Right cardiac atrium (tissue), 5 donors: ENCODE measurements around the gene DSN1. TPM values are rescaled to one million over a fixed set of nuclear protein-coding genes. Genes with fewer than 3 reads are reported as not detected.

ENCODE experiments used
- polyA plus RNA-seq: library from polyadenylated mRNA; stranded (reverse); fragments of 200-250 nt; gene quantifications from one replicate; pipeline ENCODE4 v1.2.3, GENCODE V29; 2013
- total RNA-seq, 4 donors: library from RNA; stranded (reverse); fragmentation: NEBNext Ultra II Directional; extraction: Animal tissue kit (Norgen Biotek cat#: 25700); gene quantifications; one replicate each; pipeline ENCODE4 v1.2.1, GENCODE V29; 2021
- donor health status: healthy with polysubstance abuse.
- donor health status: DM: no; HTN: yes; CAD: no.
- donor health status: DM: no; HTN: no; CAD: no.
- donor health status: DM: no; HTN: yes; CAD: no; lungs with severe emphysema.
- donor health status: DM: yes; HTN: yes; CAD: no.

Gene DSN1
- total and polyA plus RNA-seq, 5 donors, result 4.9 to 7.5 (median 5.3) TPM

Other genes with a start within 250 kb of the DSN1 start
- gene MYL9, start 232.2 kb downstream of the DSN1 start, total RNA-seq, result 1,000 to 10,000 TPM; 1,717 to 2,567 (median 2,144) TPM
- 1,393 TPM for gene MYL9, start 232.2 kb downstream of the DSN1 start, polyA plus RNA-seq
- gene TGIF2, start 200.2 kb downstream of the DSN1 start, total RNA-seq, result 10 to 100 TPM in 2 of 4 donors, 1 to 10 TPM in 2; 9.9 to 13.4 (median 10.1) TPM
- gene TGIF2, start 200.2 kb downstream of the DSN1 start, polyA plus RNA-seq, result 4.9 TPM
- 10 to 100 TPM; 60.2 to 69.9 (median 62.9) TPM for gene RAB5IF, start 168.0 kb downstream of the DSN1 start, total RNA-seq
- gene RAB5IF, start 168.0 kb downstream of the DSN1 start, polyA plus RNA-seq, result 74.3 TPM
- under 1 TPM; 0.28 to 0.70 (median 0.61) TPM for gene SLA2, start 127.6 kb downstream of the DSN1 start, total RNA-seq
- gene SLA2, start 127.6 kb downstream of the DSN1 start, polyA plus RNA-seq, result 0.20 TPM
- gene NDRG3, start 27.7 kb downstream of the DSN1 start, total RNA-seq, result 10 to 100 TPM; 28.0 to 40.7 (median 34.7) TPM
- 25.5 TPM for gene NDRG3, start 27.7 kb downstream of the DSN1 start, polyA plus RNA-seq
- gene TLDC2, start 102.4 kb upstream of the DSN1 start, total RNA-seq, result not detected
- 0.09 TPM for gene TLDC2, start 102.4 kb upstream of the DSN1 start, polyA plus RNA-seq
- gene SAMHD1, start 177.9 kb upstream of the DSN1 start, total RNA-seq, result 100 to 1,000 TPM in 3 of 4 donors, 10 to 100 TPM in 1; 67.5 to 161 (median 121) TPM
- 95.3 TPM for gene SAMHD1, start 177.9 kb upstream of the DSN1 start, polyA plus RNA-seq